ENCODE results near the gene NEGR1.

The NEGR1 gene

GRCh38 chr1:71762514-71763255, 519.7 kb downstream of the NEGR1 start:
- no peak for DNase-seq

GRCh38 chr1:71755441-71755840, 526.9 kb downstream of the NEGR1 start:
- DNase-seq = no peak

GRCh38 chr1:71753746-71754145, 528.6 kb downstream of the NEGR1 start:
- no peak for DNase-seq

DNA sequence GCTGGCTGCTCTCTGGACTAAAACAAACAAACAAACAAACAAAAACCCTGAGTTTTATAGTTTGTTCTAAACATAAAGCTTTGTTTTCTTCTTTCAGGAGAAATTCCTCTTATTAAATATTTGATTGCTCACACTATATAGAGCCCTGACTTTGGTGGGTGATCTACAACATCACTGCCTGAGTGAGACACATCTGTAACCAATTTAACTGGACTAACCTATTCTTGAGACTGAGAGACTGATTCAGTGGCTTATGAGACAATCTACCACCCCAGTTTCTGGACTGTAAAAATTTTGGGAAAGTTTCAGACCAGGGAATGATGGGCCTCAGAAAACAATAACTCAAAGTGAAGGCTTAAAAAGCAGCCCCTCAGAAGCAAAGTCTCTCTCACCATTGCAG, 537.0 kb downstream of the NEGR1 start:
- DNase-seq = no peak

DNA sequence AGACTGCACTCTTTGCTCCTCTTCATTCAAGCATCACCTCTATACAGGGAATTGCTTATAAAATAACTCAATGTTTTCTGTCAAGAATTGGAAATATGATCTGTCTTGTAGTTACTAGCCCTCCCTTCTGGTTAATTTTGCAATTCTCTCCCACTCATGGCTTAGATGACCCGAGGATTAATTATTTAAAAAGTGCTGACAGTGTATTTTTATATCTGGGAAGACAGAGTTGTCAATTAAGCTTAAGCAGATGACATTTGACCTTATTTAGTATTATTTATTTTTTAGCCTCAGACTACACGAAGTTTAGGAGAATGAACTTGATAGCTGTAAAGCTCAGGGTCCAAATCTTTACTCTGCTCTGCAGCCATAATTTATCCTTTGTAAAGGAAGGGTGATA, 538.5 kb downstream of the NEGR1 start:
- DNase-seq = no peak

DNA sequence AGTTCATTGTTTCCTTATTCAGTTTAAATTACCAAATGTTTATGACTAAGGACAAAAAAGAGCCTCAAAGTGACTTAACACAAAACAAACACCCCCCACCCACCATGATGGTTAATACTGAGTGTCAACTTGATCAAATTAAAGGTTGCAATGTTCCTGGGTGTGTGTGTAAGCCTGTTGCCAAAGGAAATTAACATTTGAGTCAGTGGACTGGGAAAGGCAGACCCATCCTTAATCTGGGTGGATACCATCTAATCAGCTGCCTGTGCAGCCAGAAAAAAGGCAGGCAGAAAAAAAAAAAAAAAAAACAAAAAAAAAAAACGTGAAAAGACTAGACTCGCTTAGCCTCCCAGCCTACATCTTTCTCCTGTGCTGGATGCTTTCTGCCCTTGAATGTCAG, 543.4 kb downstream of the NEGR1 start:
- DNase-seq = no peak

DNA sequence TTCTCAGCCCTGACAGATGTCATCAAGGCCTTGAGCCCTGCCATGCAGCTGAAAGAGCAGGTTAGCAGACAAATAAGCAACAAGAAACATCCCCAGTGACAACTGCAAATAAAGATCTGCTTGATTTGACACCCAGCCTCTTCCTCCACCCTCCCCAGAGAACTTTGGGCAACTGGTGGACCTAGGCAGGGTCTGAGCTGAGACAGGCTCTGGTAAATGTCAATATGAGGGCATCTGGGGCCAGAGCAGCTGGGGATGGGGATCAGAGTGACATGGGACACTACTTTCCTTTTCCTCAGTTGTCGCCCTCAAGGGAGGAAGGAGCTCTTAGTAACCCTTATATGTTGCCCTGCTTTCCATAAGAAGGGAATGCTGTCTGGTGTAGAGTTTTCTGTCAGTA, 544.1 kb downstream of the NEGR1 start:
- no peak for DNase-seq

DNA sequence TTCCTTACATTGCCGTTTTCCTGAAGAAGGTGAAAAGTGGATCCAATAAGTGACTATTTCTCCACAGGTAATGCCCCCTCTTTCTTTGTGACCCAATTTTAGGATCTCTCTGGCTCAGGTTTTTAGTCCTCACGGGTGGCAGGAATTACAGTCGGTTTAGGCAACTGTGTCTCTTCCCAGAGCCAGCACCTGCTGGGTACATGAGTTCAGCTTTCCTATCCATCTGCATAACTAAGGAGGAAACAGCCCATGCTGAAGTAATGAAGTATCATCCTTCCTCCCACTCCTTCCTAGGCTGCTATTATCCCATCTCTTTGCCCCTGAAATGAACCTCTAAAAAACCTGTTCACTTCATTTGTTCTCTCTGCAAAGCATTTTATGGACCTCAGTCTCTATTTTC, 544.6 kb downstream of the NEGR1 start:
- no peak for DNase-seq

DNA sequence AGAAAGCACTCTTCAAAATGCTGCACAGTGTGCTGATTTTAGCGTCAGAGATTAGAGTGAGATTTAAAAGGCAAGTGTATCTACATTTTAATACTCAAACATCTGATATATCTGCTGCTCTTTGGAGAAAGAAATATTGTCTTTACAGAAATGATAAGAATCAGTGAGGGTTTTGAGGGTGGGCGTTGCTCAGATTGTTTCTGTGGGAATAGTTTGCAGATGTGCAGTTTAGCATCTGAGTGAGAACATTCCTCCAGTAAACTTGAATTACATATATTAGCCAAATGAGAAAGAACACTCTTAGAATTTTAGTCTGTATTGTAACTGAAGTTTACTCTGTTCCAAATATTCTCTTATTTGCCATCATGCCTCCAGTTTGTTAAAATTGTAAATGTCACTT, 549.2 kb downstream of the NEGR1 start:
- DNase-seq = no peak

DNA sequence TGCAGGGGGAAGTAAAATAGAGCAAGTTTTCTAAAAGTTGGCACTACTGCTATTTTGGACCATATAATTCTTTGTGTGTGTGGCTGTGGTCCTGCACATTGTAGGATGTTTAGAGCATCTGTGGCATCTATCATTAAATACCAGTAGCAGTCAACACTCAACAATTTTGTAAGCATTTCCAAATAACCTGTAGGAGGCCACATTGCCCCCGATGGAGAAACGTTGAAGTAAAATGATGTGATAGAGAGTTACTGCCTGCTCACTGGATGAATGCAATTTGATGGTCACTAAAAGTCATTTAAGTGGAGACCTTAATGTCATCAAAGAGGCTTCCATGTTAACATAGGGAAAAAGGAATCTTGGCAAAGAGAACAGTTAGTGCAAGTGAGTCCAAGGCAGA, 560.8 kb downstream of the NEGR1 start:
- no peak for DNase-seq

- DNase-seq = no peak
Observed at GRCh38 chr1:71719330-71719729, 563.0 kb downstream of the NEGR1 start.

- DNase-seq = no peak
Observed at GRCh38 chr1:71717186-71717585, 565.2 kb downstream of the NEGR1 start.

DNA sequence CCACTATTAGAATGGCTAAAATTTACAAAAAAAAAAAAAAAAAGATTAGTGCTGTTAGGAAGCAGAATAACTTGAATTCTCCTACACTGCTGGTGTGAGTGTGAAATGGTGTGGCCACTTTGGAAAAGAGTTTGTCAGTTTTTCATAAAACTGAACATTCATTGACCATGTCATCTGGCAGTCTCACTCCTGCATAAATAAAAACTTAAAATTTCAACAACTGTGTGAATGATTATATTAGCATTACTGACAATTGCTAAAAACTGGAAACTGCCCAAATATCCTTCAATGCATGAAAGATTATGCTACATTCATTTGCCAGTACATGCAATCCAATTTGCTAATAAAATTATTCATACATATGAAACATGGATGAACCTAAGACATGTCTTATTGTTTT, 570.9 kb downstream of the NEGR1 start:
- no peak for DNase-seq

DNA sequence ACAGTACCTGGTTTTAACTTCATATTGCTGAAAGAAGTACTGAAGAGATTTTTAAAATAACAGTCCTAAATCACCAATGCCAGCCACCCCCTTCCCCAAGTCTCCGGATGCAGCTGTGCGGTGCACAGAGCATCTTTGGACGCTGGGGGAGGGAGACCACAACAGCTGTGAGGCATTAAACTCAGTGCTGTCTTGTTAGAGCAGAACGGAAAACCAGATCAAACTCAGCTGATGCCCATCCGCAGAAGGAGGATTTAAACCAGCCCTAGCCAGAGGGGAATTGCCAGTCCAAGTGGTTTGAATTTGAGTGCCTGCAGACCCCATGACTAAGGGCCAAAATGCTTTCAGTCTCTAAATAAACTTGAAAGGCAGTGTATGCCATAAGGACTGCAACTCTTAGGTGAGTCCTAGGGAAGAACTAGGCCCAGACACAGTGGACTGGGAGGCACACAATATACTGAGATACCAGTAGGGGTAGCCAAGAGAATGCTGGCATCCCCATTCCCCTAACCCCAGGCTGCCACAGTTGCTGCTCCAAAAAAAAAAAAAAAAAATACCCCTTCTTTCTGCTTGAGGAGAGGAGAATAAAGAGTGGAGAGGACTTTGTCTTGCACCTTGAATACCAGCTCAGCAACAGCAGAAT, 576.2 kb downstream of the NEGR1 start:
- DNase-seq = no peak

DNA sequence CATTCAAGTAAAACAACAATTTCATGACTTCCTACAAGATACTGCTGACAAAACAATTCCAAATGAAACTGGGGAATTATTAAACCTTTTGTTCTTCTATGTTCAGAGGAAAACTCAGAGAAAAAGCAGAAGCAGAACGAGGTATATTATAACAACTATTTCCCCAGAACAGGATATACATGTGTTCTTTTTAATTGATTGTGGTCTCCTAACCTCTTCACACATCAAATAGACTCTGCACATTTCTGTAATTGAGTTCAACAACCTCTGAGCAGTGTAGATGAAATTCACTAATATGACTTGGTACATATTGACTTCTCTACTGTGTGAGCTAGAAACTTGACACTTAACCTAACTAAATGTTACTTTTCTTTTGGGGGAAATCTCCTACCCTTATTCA, 584.2 kb downstream of the NEGR1 start:
- DNase-seq = no peak

DNA sequence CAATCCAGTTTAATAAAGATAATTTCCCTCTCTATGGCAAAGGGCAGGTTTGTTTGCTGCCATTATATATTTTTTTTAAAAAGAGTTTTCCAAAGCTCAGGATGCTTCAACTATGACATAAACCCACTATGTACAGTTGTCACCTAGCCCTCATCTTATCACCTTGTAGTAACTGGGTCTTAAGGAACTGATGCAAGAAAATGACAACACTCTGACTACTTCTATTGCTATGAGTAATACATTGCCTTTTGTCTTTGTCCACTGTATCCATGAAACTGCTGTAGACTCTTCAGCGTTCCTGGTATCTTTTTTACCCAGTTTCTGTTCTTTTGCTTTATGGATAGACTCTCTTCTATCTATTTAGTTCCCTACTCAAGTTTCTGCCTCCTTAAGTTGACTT, 586.5 kb downstream of the NEGR1 start:
- DNase-seq = peak; percentile 5

- no peak for DNase-seq
Observed at GRCh38 chr1:71695084-71695483, 587.3 kb downstream of the NEGR1 start.

DNA sequence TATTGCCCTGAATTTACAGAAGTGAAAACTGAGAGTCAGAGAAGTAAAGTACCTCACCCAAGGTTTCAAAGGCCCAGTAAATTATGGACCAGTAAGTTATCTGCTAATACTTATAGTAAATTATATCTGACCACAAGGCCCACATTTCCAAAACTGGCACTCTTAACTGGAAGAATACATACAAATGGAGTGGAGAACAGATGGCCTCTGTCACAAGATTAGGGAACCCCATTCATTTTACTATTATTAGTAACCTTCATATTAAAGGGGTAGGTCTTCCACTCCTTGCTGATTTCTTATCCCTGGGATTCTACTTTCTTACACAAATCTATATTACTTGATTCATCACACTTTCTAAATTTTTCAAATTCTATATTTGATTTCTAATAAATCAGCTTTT, 588.8 kb downstream of the NEGR1 start:
- no peak for DNase-seq

DNA sequence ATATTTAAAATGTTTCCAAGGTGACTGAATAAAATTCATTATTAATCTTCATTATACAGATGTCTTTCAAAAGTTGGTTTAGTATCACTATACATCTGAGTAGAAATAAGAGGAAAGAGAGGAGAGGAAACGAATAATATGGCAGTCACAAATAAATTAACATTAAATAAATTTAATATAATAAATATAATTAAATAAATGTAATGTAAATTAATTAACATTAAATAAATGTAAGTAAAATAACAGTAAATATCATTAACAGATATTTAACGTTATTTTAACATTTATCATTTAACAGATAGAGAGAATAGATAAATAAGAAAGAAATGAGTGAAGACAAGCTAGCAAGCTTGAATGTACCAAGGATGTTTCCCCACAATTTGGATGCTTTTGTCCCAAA, 592.7 kb downstream of the NEGR1 start:
- no peak for DNase-seq

GRCh38 chr1:71687376-71687775, 595.0 kb downstream of the NEGR1 start:
- no peak for DNase-seq

DNA sequence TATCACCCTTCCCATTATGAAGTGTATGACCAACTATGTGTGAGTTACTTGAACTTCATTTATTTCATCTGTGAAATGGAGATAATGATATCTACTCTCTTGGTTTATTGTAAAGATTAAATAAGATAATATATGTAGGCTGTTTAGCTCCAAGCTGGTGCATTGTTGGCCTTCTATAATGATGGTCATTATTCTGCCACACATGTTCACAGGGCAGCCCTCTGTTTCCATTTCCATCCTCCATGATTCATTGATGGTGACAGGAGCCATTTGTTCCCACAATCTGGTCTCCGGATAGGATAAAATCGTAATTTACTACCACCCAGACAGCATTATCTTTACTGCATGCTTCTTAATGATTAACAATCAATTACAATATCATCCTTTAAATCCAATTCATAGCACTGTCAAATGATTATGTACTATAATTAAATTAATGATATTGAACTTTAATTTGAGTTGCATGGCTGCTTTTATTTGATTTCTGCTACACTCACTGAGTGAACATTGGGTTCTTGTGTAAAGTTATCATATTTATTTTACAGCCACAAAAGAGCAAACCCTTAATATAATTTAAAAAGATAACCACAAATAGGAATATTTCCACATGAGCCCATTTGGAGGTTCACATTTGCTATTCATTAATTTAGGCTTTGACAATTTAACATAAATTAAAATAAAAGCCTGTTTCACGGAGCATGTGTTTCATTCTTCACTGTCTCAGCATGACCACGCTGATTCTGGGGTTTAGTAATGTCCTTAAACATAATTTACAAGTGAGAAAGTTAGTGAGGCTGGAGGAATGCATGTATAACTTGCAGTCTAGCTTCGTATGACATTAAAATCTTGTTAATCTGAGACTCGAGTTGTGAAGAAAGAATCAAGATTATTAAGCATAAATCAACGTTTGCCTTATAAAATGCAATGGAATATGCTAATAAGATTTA, 605.1 kb downstream of the NEGR1 start:
- no peak for DNase-seq

GRCh38 chr1:71668065-71668464, 614.3 kb downstream of the NEGR1 start:
- no peak for DNase-seq

DNA sequence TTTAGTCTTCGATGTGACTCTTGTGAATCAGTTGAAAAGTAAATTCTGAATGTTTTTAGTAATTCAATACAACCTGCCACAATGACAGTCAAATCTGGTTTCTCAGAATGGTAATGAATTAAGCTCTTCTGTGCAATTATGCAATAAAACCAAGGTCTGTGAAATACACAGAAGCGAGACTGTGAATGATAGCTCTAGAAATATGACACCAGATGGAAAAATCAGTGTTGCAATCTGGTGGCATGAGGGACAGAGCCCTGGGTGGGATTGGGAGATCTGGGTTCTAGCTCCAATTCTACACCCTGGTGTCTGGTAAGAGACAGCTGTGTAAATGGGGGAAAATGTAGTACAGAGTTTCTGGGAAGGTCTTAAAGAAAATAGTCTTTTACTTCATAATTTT, 615.1 kb downstream of the NEGR1 start:
- DNase-seq = peak; percentile 12

- DNase-seq = no peak
Observed at GRCh38 chr1:71666609-71667008, 615.7 kb downstream of the NEGR1 start.

All from EL (cell line).